IPS-18a (cell line): ENCODE data around the gene NEDD4L.

Experiments
- H3K27ac ChIP-seq: one replicate; pipeline ENCODE4 v1.5.1; 2013; ENCODE audit warnings: low read length
- H3K27me3 ChIP-seq: one replicate; pipeline ENCODE4 v1.6.1; 2013; ENCODE audit warnings: mild to moderate bottlenecking, low read length; ENCODE audit not compliant: control insufficient read depth, insufficient read depth
- H3K36me3 ChIP-seq: one replicate; pipeline ENCODE4 v1.6.1; 2013; ENCODE audit warnings: low read depth, low read length; ENCODE audit not compliant: control insufficient read depth
- H3K4me1 ChIP-seq: one replicate; pipeline ENCODE4 v1.6.1; 2013; ENCODE audit warnings: low read depth, low read length; ENCODE audit not compliant: control insufficient read depth
- H3K4me3 ChIP-seq: one replicate; pipeline ENCODE4 v1.5.1; 2013; ENCODE audit warnings: low read length
- H3K9ac ChIP-seq: one replicate; pipeline ENCODE4 v1.6.1; 2013; ENCODE audit warnings: mild to moderate bottlenecking, low read length, moderate library complexity
- H3K9me3 ChIP-seq: one replicate; pipeline ENCODE4 v1.6.1; 2013; ENCODE audit warnings: low read depth, low read length; ENCODE audit not compliant: control insufficient read depth

NEDD4L gene

GRCh38 chr18:58208207-58208932 lies 164.3 kb downstream of the NEDD4L start:
- H3K4me1 ChIP-seq: peaks cover 13% of the 10 kb centered on the region

GRCh38 chr18:58209326-58209725 lies 165.3 kb downstream of the NEDD4L start:
- no peaks in the 10 kb centered on the region for H3K9me3 ChIP-seq
- H3K4me1 ChIP-seq: peaks cover 13% of the 10 kb centered on the region
- no peak overlapping the region for H3K27ac ChIP-seq
- H3K27me3 ChIP-seq: no peaks in the 10 kb centered on the region
- no peak overlapping the region for H3K4me3 ChIP-seq
- H3K36me3 ChIP-seq: no peaks in the 10 kb centered on the region
- H3K9ac ChIP-seq: no peak overlapping the region

More at GRCh38 chr18:58208207-58208932, 164.3 kb downstream of the NEDD4L start:
- Histone ChIP-seq H3K9ac (no peak overlapping the region), H3K27ac (no peak overlapping the region), H3K4me3 (no peak overlapping the region), H3K36me3 (no peaks in the 10 kb centered on the region), H3K27me3 (no peaks in the 10 kb centered on the region), H3K9me3 (no peaks in the 10 kb centered on the region)

- Histone ChIP-seq H3K4me1 (peaks cover 27% of the 10 kb centered on the region), H3K9ac (no peak overlapping the region), H3K9me3 (no peaks in the 10 kb centered on the region), H3K4me3 (no peak overlapping the region), H3K27me3 (no peaks in the 10 kb centered on the region), H3K27ac (no peak overlapping the region), H3K36me3 (no peaks in the 10 kb centered on the region)
Observed at GRCh38 chr18:58211510-58211909, 167.5 kb downstream of the NEDD4L start.

- no peak overlapping the region for H3K4me3 ChIP-seq
- H3K27ac ChIP-seq: no peak overlapping the region
- H3K4me1 ChIP-seq: peaks cover 29% of the 10 kb centered on the region
- H3K9me3 ChIP-seq: no peaks in the 10 kb centered on the region
- no peaks in the 10 kb centered on the region for H3K27me3 ChIP-seq
- H3K36me3 ChIP-seq: no peaks in the 10 kb centered on the region
- H3K9ac ChIP-seq: no peak overlapping the region
Observed at GRCh38 chr18:58212274-58212673, 168.2 kb downstream of the NEDD4L start.

GRCh38 chr18:58213440-58213839 lies 169.4 kb downstream of the NEDD4L start:
- Histone ChIP-seq H3K9ac (no peak overlapping the region), H3K4me3 (no peak overlapping the region), H3K36me3 (no peaks in the 10 kb centered on the region), H3K4me1 (peaks cover 27% of the 10 kb centered on the region), H3K27me3 (no peaks in the 10 kb centered on the region), H3K9me3 (no peaks in the 10 kb centered on the region), H3K27ac (no peak overlapping the region)

- no peak overlapping the region for H3K27ac ChIP-seq
- no peak overlapping the region for H3K9ac ChIP-seq
- H3K4me1 ChIP-seq: peaks cover 23% of the 10 kb centered on the region
- H3K27me3 ChIP-seq: no peaks in the 10 kb centered on the region
- H3K9me3 ChIP-seq: no peaks in the 10 kb centered on the region
- no peaks in the 10 kb centered on the region for H3K36me3 ChIP-seq
- H3K4me3 ChIP-seq: no peak overlapping the region
Observed at GRCh38 chr18:58215011-58215410, 171.0 kb downstream of the NEDD4L start.

GRCh38 chr18:58216071-58216481 lies 172.1 kb downstream of the NEDD4L start:
- Histone ChIP-seq H3K9me3 (no peaks in the 10 kb centered on the region), H3K36me3 (no peaks in the 10 kb centered on the region), H3K9ac (no peak overlapping the region), H3K4me3 (peak overlapping the region; percentile 0), H3K4me1 (peaks cover 23% of the 10 kb centered on the region), H3K27me3 (no peaks in the 10 kb centered on the region), H3K27ac (no peak overlapping the region)

- no peaks in the 10 kb centered on the region for H3K36me3 ChIP-seq
- no peaks in the 10 kb centered on the region for H3K9me3 ChIP-seq
- no peaks in the 10 kb centered on the region for H3K27me3 ChIP-seq
- no peak overlapping the region for H3K27ac ChIP-seq
- peaks cover 33% of the 10 kb centered on the region for H3K4me1 ChIP-seq
- no peak overlapping the region for H3K4me3 ChIP-seq
- H3K9ac ChIP-seq: no peak overlapping the region
Observed at GRCh38 chr18:58217052-58217451, 173.0 kb downstream of the NEDD4L start.

- Histone ChIP-seq H3K36me3 (no peaks in the 10 kb centered on the region), H3K4me3 (no peak overlapping the region), H3K9ac (no peak overlapping the region), H3K4me1 (peaks cover 44% of the 10 kb centered on the region), H3K27me3 (no peaks in the 10 kb centered on the region), H3K27ac (no peak overlapping the region), H3K9me3 (no peaks in the 10 kb centered on the region)
Observed at GRCh38 chr18:58218117-58218516, 174.1 kb downstream of the NEDD4L start.

- peaks cover 50% of the 10 kb centered on the region for H3K4me1 ChIP-seq
- no peaks in the 10 kb centered on the region for H3K27me3 ChIP-seq
- no peak overlapping the region for H3K4me3 ChIP-seq
- H3K9me3 ChIP-seq: no peaks in the 10 kb centered on the region
- H3K36me3 ChIP-seq: no peaks in the 10 kb centered on the region
- H3K9ac ChIP-seq: no peak overlapping the region
- no peak overlapping the region for H3K27ac ChIP-seq
Observed at GRCh38 chr18:58221060-58221725, 177.2 kb downstream of the NEDD4L start.

GRCh38 chr18:58222432-58223125 lies 178.6 kb downstream of the NEDD4L start:
- H3K4me3 ChIP-seq: no peak overlapping the region
- H3K27me3 ChIP-seq: no peaks in the 10 kb centered on the region
- H3K36me3 ChIP-seq: no peaks in the 10 kb centered on the region
- H3K9me3 ChIP-seq: no peaks in the 10 kb centered on the region
- H3K4me1 ChIP-seq: peaks cover 45% of the 10 kb centered on the region
- no peak overlapping the region for H3K27ac ChIP-seq
- no peak overlapping the region for H3K9ac ChIP-seq
